Measurements from ENCODE around the gene C3. TPM values are rescaled to one million over a fixed set of nuclear protein-coding genes. Genes with fewer than 3 reads are reported as not detected.

C3 gene
- polyA plus RNA-seq, 3 donors, result 2.4 to 5.3 (median 3.2) TPM

DNA sequence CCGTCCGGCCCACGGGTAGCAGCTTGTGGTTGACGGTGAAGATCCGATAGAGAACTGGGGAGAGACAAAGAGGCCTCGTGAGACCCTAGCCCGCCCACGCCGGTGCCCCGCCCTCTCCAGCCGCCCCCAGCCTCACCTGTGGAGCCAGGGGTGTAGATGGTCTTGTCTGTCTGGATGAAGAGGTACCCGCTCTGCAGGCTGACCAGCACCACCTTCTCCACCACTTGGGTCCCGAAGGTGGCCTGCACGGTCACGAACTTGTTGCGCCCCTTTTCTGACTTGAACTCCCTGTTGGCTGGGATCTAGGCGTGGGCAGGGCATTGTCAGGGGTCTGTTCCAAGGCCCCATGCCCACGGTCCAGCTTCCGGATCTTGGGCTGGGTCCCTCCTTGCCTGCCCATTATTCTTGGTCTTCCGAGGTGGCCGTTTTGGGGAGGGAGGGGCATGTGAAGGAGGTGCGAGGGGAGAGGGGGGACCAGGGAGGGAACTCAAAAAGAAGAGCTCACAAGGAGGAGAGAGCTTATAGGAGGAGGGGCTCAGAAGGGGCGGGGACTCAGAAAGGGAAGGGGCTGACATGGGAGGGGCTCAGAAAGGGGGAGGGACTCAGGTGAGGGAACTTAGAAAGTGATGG is 2.2 kb downstream of the C3 start:
- intact Hi-C loops (cut with micrococcal nuclease), result no loop called here

DNA sequence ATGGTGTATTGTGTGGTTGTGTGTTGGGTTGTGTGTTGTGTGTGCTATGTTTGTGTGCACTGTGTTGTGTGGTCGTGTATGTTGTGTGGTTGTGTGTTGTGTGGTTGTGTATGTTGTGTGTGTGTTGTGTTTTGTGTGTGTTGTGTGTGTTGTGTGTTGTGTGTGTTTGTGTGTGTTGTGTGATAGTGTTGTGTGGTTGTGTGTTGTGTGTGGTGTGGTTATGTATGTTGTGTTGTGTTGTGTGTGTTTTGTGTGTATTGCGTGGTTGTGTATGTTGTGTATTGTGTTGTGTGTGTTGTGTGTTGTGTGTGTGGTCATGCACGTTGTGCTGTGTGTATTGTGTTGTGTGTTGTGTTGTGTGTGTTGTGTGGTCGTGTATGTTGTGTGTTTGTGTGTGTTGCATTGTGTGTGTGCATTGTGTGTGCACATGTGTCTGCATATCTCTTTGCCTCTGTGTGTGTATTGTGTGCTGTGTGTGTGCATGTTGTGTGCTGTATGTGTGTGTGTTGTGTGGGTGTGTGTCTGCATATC is 2.9 kb downstream of the C3 start:
- no peak overlapping the region for H3K4me3 ChIP-seq (replicated peaks in 1 of 3; ENCODE audit: low read depth in 2 of 3, low read length in 3 of 3)
- H3K4me1 ChIP-seq (ENCODE audit: control insufficient read depth in 1 of 2, insufficient read depth in 2 of 2, low read length in 2 of 2), result peaks cover 26 to 36% of the 10 kb centered on the region in 2 donors
- no peaks in the 10 kb centered on the region for H3K36me3 ChIP-seq (replicated peaks in 1 of 2; ENCODE audit: control insufficient read depth in 1 of 2, insufficient read depth in 2 of 2, low read length in 2 of 2)
- Mint-ChIP-seq H3K4me1 (peaks cover 31% of the 10 kb centered on the region), H3K4me3 (peak overlapping the region in 1 of 2 donors; percentile 48), H3K9me3 (peaks cover 0 to 6% (median 0%) of the 10 kb centered on the region in 7 donors), H3K27me3 (ENCODE audit: low read depth in 3 of 3) (peaks cover 10 to 22% (median 13%) of the 10 kb centered on the region in 3 donors), H3K27ac (peak overlapping the region in 3 of 7 donors; percentile 13 to 28 (median 21)), H3K36me3 (no peaks in the 10 kb centered on the region)
- no peak for DNase-seq
- WGBS (ENCODE audit: insufficient coverage), result 78% methylated on average over 4 of the region's 4 CpGs
- intact Hi-C loops (cut with micrococcal nuclease), result no loop called here
- no peak for TF ChIP-seq CTCF (IDR thresholded peaks at IDR 0.05)
- peaks cover 0 to 5% of the 10 kb centered on the region in 2 donors for H3K27me3 ChIP-seq (ENCODE audit: control insufficient read depth in 2 of 2, insufficient read depth in 2 of 2, low read length in 2 of 2)
- H2AFZ ChIP-seq (ENCODE audit: insufficient read depth, low read depth, low read length, poor library complexity, severe bottlenecking), result no peak overlapping the region
- no peak overlapping the region for H3K27ac ChIP-seq (ENCODE audit: low read depth in 1 of 2, low read length in 2 of 2)
- no peak overlapping the region for H3K9ac ChIP-seq (ENCODE audit: insufficient read depth, low read length, poor library complexity, severe bottlenecking)
- H4K20me1 ChIP-seq (ENCODE audit: insufficient read depth, low read length), result no peaks in the 10 kb centered on the region
- no peak overlapping the region for H3K4me2 ChIP-seq (replicated peaks; ENCODE audit: extremely low read depth, low read length, poor library complexity, severe bottlenecking)
- no peaks in the 10 kb centered on the region for H3K79me2 ChIP-seq (ENCODE audit: insufficient read depth, low read length)
- H3K9me3 ChIP-seq (replicated peaks in 1 of 2; ENCODE audit: control insufficient read depth in 1 of 2, insufficient read depth in 1 of 2, low read length in 2 of 2), result no peaks in the 10 kb centered on the region

More for the DNA sequence above, 2.2 kb downstream of the C3 start:
- no peaks in the 10 kb centered on the region for H3K36me3 Mint-ChIP-seq
- no peaks in the 10 kb centered on the region for H3K9me3 ChIP-seq (replicated peaks in 1 of 2; ENCODE audit: control insufficient read depth in 1 of 2, insufficient read depth in 1 of 2, low read length in 2 of 2)
- no peak overlapping the region for H3K27ac Mint-ChIP-seq
- H3K4me2 ChIP-seq (replicated peaks; ENCODE audit: extremely low read depth, low read length, poor library complexity, severe bottlenecking), result no peak overlapping the region
- H3K79me2 ChIP-seq (ENCODE audit: insufficient read depth, low read length), result no peaks in the 10 kb centered on the region
- TF ChIP-seq CTCF (IDR thresholded peaks at IDR 0.05), result no peak
- H3K27me3 Mint-ChIP-seq (ENCODE audit: low read depth in 3 of 3), result peaks cover 12 to 20% (median 13%) of the 10 kb centered on the region in 3 donors
- H2AFZ ChIP-seq (ENCODE audit: insufficient read depth, low read depth, low read length, poor library complexity, severe bottlenecking), result no peak overlapping the region
- H3K27me3 ChIP-seq (ENCODE audit: control insufficient read depth in 2 of 2, insufficient read depth in 2 of 2, low read length in 2 of 2), result peaks cover 0 to 5% of the 10 kb centered on the region in 2 donors
- H3K4me3 ChIP-seq (replicated peaks in 1 of 3; ENCODE audit: low read depth in 2 of 3, low read length in 3 of 3), result no peak overlapping the region
- DNase-seq, result no peak
- H3K27ac ChIP-seq (ENCODE audit: low read depth in 1 of 2, low read length in 2 of 2), result no peak overlapping the region
- H4K20me1 ChIP-seq (ENCODE audit: insufficient read depth, low read length), result no peaks in the 10 kb centered on the region
- peaks cover 34 to 43% of the 10 kb centered on the region in 2 donors for H3K4me1 ChIP-seq (ENCODE audit: control insufficient read depth in 1 of 2, insufficient read depth in 2 of 2, low read length in 2 of 2)
- H3K4me1 Mint-ChIP-seq, result peaks cover 37% of the 10 kb centered on the region
- no peak overlapping the region for H3K9ac ChIP-seq (ENCODE audit: insufficient read depth, low read length, poor library complexity, severe bottlenecking)
- H3K4me3 Mint-ChIP-seq, result no peak overlapping the region
- no peaks in the 10 kb centered on the region for H3K36me3 ChIP-seq (replicated peaks in 1 of 2; ENCODE audit: control insufficient read depth in 1 of 2, insufficient read depth in 2 of 2, low read length in 2 of 2)
- H3K9me3 Mint-ChIP-seq, result peaks cover 0 to 6% (median 0%) of the 10 kb centered on the region in 7 donors
- WGBS (ENCODE audit: insufficient coverage), result 81% methylated on average over 12 of the region's 23 CpGs

All from CD14-positive monocyte (primary cell).